GM18909 (cell line): ENCODE results near the gene TRIM44.

Experiments used
- ATAC-seq: cut with Tn5 transposase; IDR thresholded peaks from one replicate; pipeline ENCODE4 v1.9.1; 2021; ENCODE audit warnings: mild to moderate bottlenecking; ENCODE audit not compliant: unreplicated experiment, poor library complexity

TRIM44 gene, protein sequence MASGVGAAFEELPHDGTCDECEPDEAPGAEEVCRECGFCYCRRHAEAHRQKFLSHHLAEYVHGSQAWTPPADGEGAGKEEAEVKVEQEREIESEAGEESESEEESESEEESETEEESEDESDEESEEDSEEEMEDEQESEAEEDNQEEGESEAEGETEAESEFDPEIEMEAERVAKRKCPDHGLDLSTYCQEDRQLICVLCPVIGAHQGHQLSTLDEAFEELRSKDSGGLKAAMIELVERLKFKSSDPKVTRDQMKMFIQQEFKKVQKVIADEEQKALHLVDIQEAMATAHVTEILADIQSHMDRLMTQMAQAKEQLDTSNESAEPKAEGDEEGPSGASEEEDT

DNA sequence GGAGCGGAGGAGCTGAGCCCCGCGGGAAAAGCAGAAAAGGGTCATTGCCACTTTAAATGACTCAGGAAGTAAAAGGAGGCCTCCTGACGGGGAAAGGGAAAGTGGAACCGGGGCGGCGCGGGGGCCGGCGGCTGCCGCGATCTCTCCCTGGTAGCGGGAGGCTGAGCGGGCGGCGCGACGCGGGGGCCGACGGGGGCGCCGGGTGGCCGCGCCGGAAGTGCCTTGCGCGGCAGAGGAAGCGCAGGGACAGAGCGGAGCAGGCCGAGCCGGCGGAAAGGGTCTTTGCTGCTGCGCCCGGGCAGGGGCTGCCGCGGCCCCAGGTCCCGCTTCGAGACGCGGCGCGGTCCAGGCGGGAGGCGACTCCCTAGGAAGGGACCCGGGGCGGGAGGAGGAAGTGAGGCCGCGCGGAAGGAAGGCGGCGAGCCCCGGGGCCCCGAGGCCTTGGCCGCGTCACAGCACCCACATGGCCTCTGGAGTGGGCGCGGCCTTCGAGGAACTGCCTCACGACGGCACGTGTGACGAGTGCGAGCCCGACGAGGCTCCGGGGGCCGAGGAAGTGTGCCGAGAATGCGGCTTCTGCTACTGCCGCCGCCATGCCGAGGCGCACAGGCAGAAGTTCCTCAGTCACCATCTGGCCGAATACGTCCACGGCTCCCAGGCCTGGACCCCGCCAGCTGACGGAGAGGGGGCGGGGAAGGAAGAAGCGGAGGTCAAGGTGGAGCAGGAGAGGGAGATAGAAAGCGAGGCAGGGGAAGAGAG is at the start of gene TRIM44:
TRIM44 (plus strand) TSS at position 127 of the 759 bp plus-strand sequence; CDS start at position 464, 337 bp downstream.
- ATAC-seq, result peak; percentile 94

DNA sequence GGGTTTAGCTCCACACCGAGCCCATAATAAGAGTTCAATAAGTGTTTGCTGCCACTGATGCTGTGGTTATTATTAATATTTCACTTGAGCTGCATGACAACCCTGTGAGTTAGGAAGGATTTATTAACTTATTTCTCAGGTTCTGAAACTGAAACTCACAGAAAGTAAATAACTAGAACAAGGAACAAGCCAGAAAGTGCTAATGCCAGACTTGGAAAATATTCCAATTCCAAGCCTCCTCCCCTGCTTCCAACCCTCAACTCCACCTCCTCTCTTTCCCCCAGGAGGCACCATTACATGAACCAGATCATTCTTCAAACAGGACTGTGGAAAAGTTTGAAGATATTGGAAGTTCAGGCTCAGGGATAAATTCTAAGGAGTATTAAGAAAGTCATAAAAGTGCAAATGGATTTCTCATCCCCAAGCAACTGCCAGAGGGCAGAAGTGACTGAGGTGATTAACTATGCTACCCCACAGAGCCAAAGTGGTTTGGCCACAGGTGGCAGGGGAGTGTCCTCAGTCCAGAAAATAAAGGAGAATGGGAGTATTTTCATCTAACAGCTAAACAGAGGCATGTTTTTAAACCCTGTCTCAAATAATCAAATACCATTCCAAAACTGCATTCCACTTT is 47.5 kb upstream of the TRIM44 start:
- no peak for ATAC-seq

DNA sequence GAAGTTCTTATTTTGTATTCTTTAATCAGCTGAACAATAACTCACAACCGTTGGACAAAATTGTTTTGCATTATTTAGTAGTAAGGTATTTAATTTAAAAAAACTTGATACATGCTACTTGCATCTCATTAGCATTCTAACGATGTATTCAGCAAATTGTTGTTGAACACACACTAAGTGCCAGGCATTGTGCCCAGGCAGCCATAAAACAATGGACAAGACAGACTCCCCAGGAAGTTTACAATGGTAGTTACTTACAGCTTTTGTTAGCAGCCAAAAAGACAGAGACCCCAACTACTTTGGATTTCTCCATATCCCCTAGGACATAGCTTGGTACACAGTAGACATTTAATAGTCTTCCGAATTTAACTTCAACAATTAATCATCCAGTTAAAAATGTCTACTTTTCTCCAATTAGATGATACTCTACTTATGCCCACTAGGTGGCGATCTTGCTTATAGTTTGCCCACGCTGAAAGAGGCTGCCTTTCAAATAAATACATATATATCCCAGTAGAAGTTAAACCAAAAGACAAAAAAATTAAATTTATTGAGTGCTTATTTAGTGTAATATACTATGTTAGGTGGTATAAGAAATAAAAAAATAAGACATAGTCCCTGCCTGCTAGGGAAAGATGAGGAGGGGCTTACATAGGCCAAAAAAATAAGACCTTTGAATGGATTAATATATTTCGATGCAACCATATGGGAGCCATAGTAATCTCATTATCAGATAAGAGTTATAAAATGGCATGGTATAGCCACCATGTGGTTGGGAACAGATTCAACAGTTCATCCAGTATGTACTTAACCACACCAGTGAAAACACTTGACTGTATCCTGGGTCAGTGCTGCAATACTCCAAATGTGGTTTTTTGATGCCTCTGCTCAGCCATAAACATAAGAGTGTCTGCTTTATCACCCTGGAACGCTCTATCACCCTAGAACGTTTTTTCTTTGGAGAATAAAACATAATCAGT is 46.4 kb upstream of the TRIM44 start:
- no peak for ATAC-seq

DNA sequence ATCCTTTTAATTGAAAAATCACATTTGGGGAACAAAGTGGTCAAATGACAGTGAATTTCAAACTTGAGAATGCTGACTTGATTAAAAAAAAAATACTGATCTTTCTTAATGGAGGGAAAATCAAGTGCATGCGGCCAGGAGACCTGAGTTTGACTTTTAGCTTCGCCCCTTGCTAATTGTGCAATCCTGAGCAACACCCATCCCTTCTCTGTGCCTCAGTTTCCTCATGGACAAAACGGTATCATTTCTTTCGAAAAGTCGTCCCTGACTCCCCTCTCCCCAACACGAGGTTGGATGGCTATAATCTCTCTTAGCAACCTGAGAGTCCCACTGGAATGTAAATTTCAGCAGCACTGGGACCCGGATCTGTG is 45.3 kb upstream of the TRIM44 start:
- no peak for ATAC-seq

DNA sequence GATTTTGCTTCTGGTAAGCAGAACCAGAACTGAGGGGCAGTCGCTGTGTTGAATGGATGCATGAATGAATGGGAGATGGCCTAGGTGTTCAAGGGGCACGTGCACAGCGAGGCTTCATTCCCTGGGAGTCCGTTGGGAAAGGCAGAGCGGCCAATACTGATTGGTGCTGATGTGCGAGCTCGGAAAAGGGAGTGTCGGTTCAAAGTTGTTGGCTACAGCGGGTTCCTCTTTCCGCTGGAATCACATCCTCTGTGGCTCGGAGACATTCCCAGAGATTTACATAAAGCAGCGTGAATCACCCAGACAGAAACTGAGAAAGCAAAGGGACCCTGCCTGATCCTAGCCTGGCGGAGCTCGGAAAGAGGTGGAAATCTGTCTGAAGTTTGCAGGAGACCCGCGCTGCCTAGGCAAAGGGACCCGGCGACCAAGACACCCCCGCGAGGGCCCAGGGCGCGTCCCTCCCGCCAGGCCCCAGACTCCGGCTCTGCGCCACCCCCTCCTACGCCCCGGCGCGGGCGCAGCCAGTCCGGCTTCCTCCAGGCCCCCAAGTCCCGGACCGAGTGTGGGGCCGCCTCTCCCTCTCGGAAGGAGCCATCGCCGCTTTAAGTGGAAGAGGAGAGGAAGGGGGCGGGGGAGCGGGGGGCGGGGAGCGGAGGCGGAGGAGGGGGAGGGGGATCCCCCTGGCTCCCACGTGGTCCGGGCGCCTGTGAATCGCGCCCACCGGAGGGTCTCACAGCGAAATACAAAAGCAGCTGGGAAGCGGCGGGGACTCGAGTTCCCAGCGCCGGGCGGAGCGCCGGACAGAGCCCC is 44.7 kb upstream of the TRIM44 start, which contains the start of gene FJX1:
FJX1 (plus strand) TSS at position 774 of the 810 bp plus-strand sequence. CDS start 177 bp downstream, outside the sequence.
- peak; percentile 45 for ATAC-seq

DNA sequence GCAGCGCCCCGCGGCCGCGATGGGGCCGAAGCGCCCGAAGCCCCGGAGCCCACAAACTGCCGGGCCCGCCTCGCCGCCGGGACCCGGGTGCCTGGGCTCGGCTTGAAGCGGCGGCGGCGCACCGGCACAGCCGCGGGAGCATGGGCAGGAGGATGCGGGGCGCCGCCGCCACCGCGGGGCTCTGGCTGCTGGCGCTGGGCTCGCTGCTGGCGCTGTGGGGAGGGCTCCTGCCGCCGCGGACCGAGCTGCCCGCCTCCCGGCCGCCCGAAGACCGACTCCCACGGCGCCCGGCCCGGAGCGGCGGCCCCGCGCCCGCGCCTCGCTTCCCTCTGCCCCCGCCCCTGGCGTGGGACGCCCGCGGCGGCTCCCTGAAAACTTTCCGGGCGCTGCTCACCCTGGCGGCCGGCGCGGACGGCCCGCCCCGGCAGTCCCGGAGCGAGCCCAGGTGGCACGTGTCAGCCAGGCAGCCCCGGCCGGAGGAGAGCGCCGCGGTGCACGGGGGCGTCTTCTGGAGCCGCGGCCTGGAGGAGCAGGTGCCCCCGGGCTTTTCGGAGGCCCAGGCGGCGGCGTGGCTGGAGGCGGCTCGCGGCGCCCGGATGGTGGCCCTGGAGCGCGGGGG is 44.0 kb upstream of the TRIM44 start:
- ATAC-seq, result peak; percentile 40

DNA sequence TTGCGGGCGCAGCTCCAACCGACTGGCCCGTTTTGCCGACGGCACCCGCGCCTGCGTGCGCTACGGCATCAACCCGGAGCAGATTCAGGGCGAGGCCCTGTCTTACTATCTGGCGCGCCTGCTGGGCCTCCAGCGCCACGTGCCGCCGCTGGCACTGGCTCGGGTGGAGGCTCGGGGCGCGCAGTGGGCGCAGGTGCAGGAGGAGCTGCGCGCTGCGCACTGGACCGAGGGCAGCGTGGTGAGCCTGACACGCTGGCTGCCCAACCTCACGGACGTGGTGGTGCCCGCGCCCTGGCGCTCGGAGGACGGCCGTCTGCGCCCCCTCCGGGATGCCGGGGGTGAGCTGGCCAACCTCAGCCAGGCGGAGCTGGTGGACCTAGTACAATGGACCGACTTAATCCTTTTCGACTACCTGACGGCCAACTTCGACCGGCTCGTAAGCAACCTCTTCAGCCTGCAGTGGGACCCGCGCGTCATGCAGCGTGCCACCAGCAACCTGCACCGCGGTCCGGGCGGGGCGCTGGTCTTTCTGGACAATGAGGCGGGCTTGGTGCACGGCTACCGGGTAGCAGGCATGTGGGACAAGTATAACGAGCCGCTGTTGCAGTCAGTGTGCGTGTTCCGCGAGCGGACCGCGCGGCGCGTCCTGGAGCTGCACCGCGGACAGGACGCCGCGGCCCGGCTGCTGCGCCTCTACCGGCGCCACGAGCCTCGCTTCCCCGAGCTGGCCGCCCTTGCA is 43.3 kb upstream of the TRIM44 start:
- ATAC-seq, result peak; percentile 31

DNA sequence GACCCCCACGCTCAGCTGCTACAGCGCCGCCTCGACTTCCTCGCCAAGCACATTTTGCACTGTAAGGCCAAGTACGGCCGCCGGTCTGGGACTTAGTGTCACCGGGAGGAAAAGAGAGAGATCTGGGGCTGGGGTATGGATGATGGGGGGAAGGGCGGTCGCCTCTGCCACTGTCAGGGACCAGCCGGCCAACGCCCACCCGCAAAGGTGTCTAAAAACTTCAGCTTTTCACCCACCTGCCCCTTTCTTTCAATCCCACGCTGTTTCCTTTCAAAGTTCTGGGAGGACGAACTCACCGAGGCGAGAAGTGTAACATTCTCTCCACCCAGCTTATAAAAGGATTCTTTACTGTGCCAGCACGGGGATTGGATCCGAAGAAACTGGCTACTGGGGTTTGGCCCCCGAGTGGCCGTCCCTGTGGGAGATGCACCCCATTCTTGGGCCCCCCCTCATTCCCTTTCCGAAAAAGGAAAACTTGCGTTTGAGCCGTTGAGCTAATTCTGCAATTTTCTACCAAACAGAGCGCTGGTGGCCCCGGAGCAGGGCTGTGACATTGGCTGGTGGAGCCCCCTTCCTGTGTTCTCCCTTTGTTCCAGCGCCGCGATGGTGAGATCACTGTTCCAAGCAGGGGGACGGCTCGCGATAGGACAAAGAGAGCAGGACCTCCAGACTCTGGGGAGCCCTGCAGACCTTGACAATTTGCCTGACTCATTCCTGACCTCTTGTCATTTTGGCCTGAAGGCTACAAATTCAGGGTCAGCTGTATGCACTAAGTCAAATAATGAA is 42.5 kb upstream of the TRIM44 start:
- no peak for ATAC-seq

DNA sequence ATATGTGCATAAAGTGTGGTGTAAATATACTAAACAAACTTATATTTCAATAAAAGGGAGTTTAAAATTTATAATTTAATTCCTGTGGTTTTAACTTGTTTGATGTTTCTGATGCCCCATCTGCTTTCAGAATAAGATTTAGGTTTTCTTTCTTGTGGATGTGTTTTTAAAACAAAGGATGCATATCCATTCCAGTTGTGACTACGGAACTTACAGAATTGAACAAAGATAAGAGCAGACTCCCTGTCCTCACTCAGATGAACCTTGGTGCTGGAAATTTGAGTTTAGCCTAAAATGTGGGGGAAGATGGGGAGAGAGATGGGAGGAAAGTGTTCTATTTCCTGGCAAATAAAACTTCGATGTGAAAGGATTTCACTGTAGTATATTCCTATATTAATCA is 41.8 kb upstream of the TRIM44 start:
- no peak for ATAC-seq

DNA sequence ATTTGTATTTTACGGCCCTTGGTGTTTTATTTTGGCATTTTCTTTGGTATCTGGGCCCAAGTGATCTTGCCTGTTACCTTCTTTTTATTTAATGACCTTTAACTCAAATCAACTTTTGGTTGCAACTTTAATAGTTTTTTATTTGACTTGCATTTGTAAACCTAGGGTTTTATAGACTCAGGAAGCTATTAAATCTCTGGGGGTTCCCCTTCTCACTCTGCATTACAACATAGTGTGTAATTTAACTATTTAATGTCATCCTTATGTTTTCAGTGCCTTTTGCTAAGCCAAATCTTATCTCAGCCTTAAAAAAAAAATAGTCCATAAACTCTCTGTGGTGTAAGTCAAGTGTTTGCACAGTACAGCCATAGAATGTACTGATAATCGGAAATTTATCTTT is 41.0 kb upstream of the TRIM44 start:
- ATAC-seq, result no peak

DNA sequence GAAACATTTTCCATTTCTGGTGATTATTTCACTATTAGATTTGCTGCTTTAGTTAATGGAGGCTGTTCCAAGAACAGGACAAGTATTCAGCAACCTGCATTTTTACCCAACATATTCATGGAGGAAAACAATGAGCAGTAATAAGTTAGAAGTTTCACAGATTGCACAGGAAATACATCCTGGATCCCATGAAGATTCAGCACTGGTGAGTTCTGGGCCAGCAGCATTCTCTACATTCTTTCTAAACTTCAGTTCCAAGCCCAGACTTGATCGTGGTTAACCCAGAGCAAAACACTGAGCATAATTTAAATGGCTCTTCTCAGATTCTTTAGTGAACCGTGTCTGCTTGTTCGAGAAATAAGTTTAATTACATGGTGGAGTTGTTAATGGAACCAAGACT is 40.5 kb upstream of the TRIM44 start:
- no peak for ATAC-seq

DNA sequence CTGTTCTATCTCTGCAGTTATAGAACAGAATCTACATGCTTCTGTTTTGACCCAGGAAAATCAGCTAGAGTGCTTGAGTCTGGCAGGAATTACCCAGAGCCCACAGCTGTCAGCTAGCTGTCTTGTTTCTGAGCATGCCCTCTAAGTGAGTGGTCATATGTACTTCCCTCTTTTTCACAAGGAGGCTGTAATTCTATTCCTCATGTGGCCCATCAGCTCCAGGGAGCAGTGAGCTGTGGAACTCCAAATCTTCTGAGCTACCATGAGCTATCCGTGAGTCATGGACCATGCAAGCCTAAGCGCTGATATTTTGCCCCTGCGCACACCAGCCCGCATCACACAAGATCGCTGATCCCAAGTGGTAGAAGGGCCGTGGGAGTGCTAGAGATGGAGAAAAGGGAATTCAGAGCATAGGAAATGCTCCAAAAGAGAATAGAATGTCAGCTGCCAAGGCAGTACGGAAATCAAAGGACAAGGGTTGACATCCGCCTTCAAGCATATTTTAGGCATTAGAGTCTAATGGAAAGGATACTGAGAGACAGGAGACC is 38.9 kb upstream of the TRIM44 start:
- ATAC-seq, result no peak

DNA sequence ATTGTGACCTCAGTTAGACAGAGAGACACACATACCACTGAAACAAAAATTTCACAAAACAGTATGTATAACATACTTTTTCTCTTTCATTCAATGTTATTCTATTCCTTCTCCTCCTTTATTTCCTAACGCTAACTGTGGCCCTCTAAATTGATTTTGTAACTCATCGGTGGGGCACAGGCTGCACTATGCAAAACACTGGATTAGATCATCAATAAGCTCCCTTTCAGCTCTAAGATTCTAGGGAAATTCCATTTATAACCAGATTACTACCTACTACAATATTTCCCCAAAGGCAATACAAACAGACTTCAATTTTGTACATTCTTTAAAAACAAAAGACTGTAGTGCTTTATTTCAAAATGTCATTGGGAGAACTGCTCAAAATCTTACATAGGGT is 38.3 kb upstream of the TRIM44 start:
- ATAC-seq, result no peak

DNA sequence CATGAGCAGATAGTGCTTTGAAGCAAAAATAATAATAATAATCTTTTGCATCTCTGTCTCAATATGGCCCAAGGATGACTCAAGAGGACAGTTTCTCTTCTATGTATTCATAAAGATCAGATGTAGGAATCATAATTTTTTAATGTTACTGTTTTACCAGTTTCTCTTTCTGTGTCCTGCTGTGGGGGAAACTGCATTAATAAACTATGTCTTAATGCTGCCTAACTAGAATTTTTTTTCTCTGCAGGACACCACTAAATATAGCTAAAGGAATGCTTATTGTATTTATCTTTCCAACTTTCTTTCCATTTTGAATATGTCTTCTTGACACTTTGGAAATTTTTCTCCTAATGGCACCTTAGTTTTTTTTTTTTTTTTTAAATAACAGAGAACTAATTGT is 37.8 kb upstream of the TRIM44 start:
- ATAC-seq, result no peak

DNA sequence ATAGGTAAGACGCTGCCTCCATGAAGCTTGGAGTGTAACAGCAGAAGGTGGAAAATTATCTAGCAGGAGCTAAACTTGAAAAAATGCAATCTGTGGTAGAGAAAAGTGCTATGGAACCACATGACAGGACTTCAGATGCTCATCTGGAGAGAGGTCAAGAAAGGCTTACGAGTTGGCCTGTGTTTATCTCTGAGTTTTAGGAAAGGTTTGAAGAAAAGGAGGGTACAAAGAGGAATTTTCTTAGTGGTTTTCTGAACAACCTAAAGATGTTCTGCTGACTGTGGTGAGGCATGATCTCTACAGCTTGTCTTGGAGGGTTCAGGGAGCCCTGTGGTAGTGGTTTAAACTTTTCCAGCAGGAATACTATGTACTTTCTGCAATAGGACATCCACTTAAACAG is 36.1 kb upstream of the TRIM44 start:
- ATAC-seq, result no peak

DNA sequence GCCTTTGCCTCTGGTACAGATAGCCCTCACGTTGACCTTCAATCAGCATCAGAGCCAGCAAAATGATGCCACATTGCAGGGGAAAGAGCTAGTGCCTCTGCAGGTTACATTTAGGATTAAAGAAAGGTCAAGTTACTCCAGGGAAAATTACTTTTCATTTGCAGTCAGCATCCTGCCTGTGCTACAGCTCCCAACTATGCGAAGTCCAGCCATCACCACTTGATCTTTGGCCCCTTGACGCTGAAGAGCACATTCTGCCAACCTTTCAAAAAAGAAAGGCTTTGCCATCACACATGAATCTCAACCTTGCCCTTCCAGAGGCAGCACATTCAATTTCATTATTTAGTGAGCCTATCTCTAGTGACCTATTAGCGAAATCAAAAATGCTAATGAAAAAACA is 33.1 kb upstream of the TRIM44 start:
- ATAC-seq, result no peak

DNA sequence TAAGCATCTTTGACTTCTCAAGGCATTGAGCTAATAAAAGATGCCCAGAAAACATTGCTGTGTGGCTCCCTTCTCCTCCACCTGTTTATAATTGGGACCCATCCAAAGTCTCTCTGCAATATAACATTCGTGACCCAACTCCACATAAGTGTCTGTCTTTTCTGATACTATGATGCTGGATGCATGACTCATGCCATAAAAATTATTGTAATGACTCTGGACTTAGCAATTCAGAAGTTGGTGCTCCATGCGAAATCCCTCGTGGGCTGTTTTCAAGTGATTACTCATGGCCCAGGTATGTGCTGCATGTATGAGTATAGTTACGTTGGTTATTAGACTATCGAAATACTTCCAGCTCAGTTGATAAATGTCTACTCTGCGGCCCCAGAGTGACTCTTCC is 32.7 kb upstream of the TRIM44 start:
- no peak for ATAC-seq
